GM23248 (cell line): ENCODE measurements around the gene KCTD10.

Experiments
- EZH2 ChIP-seq: fragments of 200-600 bp; sonication (generic); IDR thresholded peaks from 2 replicates; pipeline ENCODE4 v1.6.1; 2018; ENCODE audit warnings: antibody characterized with exemption, mild to moderate bottlenecking; ENCODE audit not compliant: insufficient read depth, poor library complexity, severe bottlenecking
- EZH2phosphoT487 ChIP-seq: fragments of 200-600 bp; sonication (generic); IDR thresholded peaks from 2 replicates; pipeline ENCODE4 v1.6.1; 2018; ENCODE audit warnings: antibody characterized with exemption, moderate library complexity, mild to moderate bottlenecking, low read depth; ENCODE audit not compliant: insufficient read depth

- TF ChIP-seq EZH2phosphoT487 (no peak), EZH2 (no peak)
Measured at GRCh38 chr12:109451400-109451799, 25.7 kb downstream of the KCTD10 start.
